Gastroesophageal sphincter (tissue), 4 donors: ENCODE data around the gene SERGEF. TPM values are rescaled to one million over a fixed set of nuclear protein-coding genes. Genes with fewer than 3 reads are reported as not detected.

ENCODE experiments used
- ATAC-seq: fragments of 150-250 bp; one replicate; pipeline ENCODE4 v1.9.1; 2016; ENCODE audit warnings: mild to moderate bottlenecking, moderate library complexity
- H3K27ac ChIP-seq, 4 donors: fragments of 200-600 bp; sonication (generic) in 3 of 4; 1 replicate in 3 of 4; 2 replicates in 1 of 4; pipeline ENCODE4 v1.5.1; 2016 to 2019
- H3K27me3 ChIP-seq: fragments of 200-600 bp; sonication (generic); one replicate; pipeline ENCODE4 v1.5.1; 2019
- H3K36me3 ChIP-seq, 2 donors: fragments of 200-600 bp; sonication (generic); one replicate each; pipeline ENCODE4 v1.5.1; 2019; ENCODE audit warnings: control low read depth in 1 of 2
- H3K4me1 ChIP-seq, 3 donors: fragments of 200-600 bp; sonication (generic); 1 replicate in 2 of 3; 2 replicates in 1 of 3; pipeline ENCODE4 v1.5.1; 2016 to 2019; ENCODE audit warnings: control low read depth in 2 of 3
- H3K4me3 ChIP-seq, 2 donors: fragments of 200-600 bp; sonication (generic); one replicate each; pipeline ENCODE4 v1.5.1; 2019; ENCODE audit warnings: mild to moderate bottlenecking in 1 of 2, moderate library complexity in 1 of 2
- H3K9me3 ChIP-seq, 3 donors: fragments of 200-600 bp; sonication (generic); one replicate each; pipeline ENCODE4 v1.5.1; 2017 to 2019; ENCODE audit warnings: control low read depth in 2 of 3
- EP300 ChIP-seq: sonication (generic); formaldehyde crosslinking; IDR thresholded peaks from one replicate; pipeline ENCODE4 v1.6.1; 2017; ENCODE audit warnings: antibody characterized with exemption, mild to moderate bottlenecking
- POLR2A ChIP-seq, 2 donors: fragments of 450-650 bp; IDR thresholded peaks; one replicate each; pipeline ENCODE4 v1.6.1; 2017; ENCODE audit warnings: antibody characterized with exemption in 2 of 2, mild to moderate bottlenecking in 2 of 2, moderate library complexity in 1 of 2
- POLR2AphosphoS5 ChIP-seq: sonication (generic); formaldehyde crosslinking; IDR thresholded peaks from one replicate; pipeline ENCODE4 v1.6.1; 2017; ENCODE audit warnings: antibody characterized with exemption
- WGBS, 2 donors: methylation state at CpG; one replicate each; pipeline ENCODE4 v1.1.5; 2018; ENCODE audit warnings: low coverage in 1 of 2; 5-methylcytosine and 5-hydroxymethylcytosine counted together
- total RNA-seq, 4 donors: library from RNA; depleted of rRNA; stranded (reverse); fragments of >200 nt; gene quantifications; one replicate each; pipeline ENCODE4 v1.1.0, GENCODE V29; 2016
- TF ChIP-seq, protein P1 (sequence below), 4 experiments: fragments of 200-600 bp in 2 of 4; fragments of 450-650 bp in 2 of 4; sonication (generic) in 1 of 4; IDR thresholded peaks; one replicate each; pipeline ENCODE4 v1.5.1; 2017 to 2019; ENCODE audit warnings: antibody characterized with exemption in 4 of 4, mild to moderate bottlenecking in 2 of 4, moderate library complexity in 2 of 4

SERGEF gene
- total RNA-seq, 4 donors from 2014 or later, result 35.5 to 42.5 (median 36.3) TPM

DNA sequence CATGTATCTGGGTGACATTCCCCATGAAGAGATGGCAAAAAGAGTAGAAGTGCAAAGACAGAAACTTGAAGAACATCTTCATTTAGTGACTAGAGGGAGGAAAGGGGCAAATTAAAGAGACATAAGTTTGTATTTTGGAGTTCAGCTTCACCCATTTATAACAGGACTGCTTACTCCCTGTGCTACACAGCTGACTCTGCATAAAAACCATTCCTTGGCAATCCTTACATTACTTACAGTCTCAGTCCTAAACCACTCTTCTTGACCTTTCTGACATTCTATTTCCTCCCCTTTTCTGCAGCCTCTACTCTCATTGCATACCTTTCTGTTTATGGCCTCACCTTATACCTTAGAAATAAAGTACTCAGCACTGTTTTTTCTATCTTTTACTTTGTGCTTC, 6.8 kb upstream of the SERGEF start:
- Histone ChIP-seq H3K27ac (no peak overlapping the region), H3K36me3 (no peaks in the 10 kb centered on the region), H3K4me1 (no peaks in the 10 kb centered on the region), H3K9me3 (no peaks in the 10 kb centered on the region), H3K27me3 (no peaks in the 10 kb centered on the region), H3K4me3 (no peak overlapping the region)
- no peak for ATAC-seq
- TF ChIP-seq POLR2A (IDR thresholded peaks at IDR 0.05) (no peak), EP300 (no peak), POLR2AphosphoS5 (no peak)
- TF ChIP-seq, protein P1, sequence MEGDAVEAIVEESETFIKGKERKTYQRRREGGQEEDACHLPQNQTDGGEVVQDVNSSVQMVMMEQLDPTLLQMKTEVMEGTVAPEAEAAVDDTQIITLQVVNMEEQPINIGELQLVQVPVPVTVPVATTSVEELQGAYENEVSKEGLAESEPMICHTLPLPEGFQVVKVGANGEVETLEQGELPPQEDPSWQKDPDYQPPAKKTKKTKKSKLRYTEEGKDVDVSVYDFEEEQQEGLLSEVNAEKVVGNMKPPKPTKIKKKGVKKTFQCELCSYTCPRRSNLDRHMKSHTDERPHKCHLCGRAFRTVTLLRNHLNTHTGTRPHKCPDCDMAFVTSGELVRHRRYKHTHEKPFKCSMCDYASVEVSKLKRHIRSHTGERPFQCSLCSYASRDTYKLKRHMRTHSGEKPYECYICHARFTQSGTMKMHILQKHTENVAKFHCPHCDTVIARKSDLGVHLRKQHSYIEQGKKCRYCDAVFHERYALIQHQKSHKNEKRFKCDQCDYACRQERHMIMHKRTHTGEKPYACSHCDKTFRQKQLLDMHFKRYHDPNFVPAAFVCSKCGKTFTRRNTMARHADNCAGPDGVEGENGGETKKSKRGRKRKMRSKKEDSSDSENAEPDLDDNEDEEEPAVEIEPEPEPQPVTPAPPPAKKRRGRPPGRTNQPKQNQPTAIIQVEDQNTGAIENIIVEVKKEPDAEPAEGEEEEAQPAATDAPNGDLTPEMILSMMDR (IDR thresholded peaks at IDR 0.05), result no peak

DNA sequence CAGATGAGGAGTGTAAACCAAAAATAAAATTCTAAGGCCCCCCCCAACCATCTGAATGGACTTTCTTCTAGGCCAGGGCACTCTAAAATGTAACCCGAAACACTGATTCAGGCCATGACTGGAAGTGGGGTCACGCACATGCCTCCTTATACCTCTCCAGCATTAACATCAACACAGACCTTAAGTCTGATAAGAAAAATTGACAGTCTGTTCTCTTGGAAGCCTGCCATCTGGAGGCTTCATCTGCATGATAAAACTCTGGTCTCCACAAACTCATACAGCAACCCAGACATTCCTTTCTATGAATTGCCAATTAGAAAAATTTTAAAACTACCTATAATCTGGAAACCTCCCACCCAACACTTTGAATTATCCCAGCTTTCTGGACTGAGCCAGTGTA, 3.9 kb upstream of the SERGEF start:
- peaks cover 0 to 14% (median 0%) of the 10 kb centered on the region in 3 donors for H3K4me1 ChIP-seq
- TF ChIP-seq, protein P1 (IDR thresholded peaks at IDR 0.05), result no peak
- TF ChIP-seq POLR2AphosphoS5 (no peak), POLR2A (IDR thresholded peaks at IDR 0.05) (no peak), EP300 (no peak)
- WGBS, 2 donors, result 66 to 67% methylated on average over 1 to 2 of the region's 2 CpGs
- no peak overlapping the region for H3K27ac ChIP-seq
- no peaks in the 10 kb centered on the region for H3K9me3 ChIP-seq
- no peaks in the 10 kb centered on the region for H3K27me3 ChIP-seq
- no peaks in the 10 kb centered on the region for H3K36me3 ChIP-seq
- H3K4me3 ChIP-seq, result no peak overlapping the region
- no peak for ATAC-seq

DNA sequence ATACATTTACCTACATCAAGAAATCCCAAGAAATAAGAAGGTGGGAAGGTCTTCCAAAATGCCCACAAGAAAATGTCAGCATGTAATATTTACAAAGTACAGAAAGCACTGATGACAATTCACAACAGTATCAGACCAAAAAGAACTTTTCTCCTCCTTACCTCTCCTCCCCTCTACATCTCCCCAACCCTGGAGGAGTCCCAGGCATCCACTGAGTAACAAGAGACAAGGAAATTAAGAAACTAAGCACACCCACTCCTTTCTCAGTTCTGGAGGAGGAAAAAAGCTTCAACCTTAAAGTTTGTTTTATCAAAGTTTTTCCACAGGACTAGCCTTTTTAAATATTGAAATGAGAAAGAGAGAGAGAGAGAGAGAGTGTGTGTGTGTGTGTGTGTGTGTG, 2.0 kb upstream of the SERGEF start:
- Histone ChIP-seq H3K9me3 (no peaks in the 10 kb centered on the region), H3K27me3 (no peaks in the 10 kb centered on the region), H3K36me3 (no peaks in the 10 kb centered on the region), H3K4me3 (no peak overlapping the region), H3K27ac (no peak overlapping the region), H3K4me1 (peaks cover 0 to 21% (median 0%) of the 10 kb centered on the region in 3 donors)
- no peak for TF ChIP-seq POLR2A (IDR thresholded peaks at IDR 0.05)
- no peak for ATAC-seq

DNA sequence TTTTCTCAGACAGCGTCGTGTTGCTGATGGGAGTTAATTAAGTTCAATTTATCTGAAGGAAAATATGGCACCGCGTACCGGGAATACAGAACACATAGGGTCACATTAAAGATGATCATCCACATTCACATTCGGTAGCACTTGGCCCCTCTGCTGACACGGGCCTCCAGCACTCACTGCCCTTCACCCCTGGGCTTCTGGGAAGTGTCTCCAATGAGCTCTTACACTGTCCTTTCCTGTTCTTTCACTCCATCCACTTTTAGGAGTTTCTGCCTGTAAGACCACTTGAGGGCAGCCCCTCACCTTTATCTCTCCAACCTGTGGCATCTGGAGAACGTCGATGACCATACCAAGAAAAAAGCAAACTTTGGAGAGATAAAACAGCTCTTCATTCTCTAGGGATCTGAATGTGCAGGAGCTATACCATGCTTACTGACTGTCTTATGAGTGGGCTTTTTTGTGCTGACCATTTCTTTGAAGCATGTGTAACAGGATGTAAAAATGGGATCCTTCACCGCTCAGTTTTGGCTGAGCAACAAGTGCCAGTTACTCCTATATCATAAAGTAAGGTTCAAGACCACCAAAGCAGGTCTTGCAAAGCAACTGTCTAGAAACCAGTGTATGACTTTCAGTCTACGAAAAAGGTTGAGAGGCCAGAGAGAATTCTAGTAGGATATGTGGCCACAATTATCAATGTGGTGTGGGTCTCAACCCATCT, 1.1 kb upstream of the SERGEF start:
- WGBS, 2 donors, result 8 to 27% methylated on average over 8 to 10 of the region's 11 CpGs
- no peak for ATAC-seq
- H3K27ac ChIP-seq, result peak overlapping the region; percentile 51 to 91 (median 89)

DNA sequence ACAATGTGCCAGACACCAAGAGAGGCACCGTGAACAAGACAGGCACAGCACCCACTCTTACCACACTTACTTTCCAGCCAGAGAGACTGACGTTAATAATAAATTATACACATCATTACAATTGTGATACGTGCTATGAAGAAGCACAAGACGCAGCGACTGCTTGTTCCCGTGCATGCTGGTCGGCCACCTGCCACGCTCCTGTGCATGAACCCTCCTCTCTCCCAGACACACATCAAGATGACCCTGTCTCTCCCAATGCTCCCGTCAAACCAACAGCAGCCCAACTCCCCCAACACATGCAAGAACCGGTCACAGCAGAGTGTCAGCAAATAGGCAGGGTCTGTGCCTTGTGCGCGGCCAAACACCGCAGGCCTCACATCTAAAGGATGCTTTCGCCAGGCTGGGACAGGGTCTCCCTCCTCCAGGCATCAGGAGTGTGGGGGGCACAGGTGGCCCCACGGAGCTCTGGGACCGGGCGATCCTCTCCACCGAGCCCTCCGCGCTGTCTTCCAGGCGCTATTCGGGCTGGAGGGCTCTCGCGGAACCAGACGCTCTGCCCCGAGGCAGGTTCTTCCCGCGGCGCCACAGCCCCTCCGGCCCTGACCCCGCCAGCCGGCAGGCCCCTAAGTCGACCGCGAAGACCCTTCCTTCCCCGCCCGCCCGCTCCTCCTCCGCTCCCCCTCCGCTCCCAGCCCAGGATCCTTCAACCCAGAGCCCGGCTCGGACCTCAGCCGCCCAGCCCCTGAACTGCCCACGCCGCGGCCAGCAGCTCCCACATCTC, 533 bp downstream of the SERGEF start:
- H3K27me3 ChIP-seq, result no peaks in the 10 kb centered on the region
- peak overlapping the region; percentile 62 to 91 (median 89) for H3K27ac ChIP-seq
- WGBS, 2 donors, result 7 to 14% methylated on average over 5 to 8 of the region's 46 CpGs
- peaks cover 0 to 21% (median 0%) of the 10 kb centered on the region in 3 donors for H3K4me1 ChIP-seq
- H3K36me3 ChIP-seq, result peaks cover 0 to 7% of the 10 kb centered on the region in 2 donors
- TF ChIP-seq POLR2A (IDR thresholded peaks at IDR 0.05), result no peak
- TF ChIP-seq EP300, result no peak
- TF ChIP-seq POLR2AphosphoS5, result no peak
- TF ChIP-seq, protein P1 (IDR thresholded peaks at IDR 0.05), result no peak
- peak; percentile 7 for ATAC-seq
- H3K4me3 ChIP-seq, result peak overlapping the region; percentile 76 to 78
- H3K9me3 ChIP-seq, result no peaks in the 10 kb centered on the region

More for the DNA sequence above, 1.1 kb upstream of the SERGEF start:
- Histone ChIP-seq H3K9me3 (no peaks in the 10 kb centered on the region), H3K4me1 (peaks cover 0 to 21% (median 0%) of the 10 kb centered on the region in 3 donors), H3K27me3 (no peaks in the 10 kb centered on the region), H3K36me3 (no peaks in the 10 kb centered on the region), H3K4me3 (peak overlapping the region; percentile 76 to 78)
- TF ChIP-seq POLR2A (IDR thresholded peaks at IDR 0.05), result no peak
- TF ChIP-seq, protein P1 (IDR thresholded peaks at IDR 0.05), result no peak
- TF ChIP-seq POLR2AphosphoS5, result no peak
- TF ChIP-seq EP300, result no peak
